Measurements from ENCODE around the gene AFF3.

DNA sequence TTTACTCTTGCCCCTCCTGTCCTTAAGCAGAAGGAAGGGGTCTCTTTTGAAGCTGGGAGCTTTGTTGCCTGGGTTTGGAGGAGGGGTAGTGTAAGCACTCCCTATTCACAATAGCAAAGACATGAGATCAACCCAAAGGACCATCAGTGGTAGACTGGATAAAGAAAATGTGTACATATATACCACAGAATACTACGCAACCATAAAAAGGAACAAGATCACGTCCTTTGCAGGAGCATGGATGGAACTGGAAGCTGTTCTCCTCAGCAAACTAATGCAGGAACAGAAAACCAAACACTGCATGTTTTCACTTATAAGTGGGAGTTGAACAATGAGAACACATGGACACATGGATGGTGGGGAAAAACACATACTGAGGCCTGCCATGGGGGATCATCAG lies 371.5 kb downstream of the AFF3 start:
- no peak for TF ChIP-seq SIN3A (IDR thresholded peaks at IDR 0.05; ENCODE audit: borderline replicate concordance, insufficient read depth, low read length)
- TF ChIP-seq, protein P1, sequence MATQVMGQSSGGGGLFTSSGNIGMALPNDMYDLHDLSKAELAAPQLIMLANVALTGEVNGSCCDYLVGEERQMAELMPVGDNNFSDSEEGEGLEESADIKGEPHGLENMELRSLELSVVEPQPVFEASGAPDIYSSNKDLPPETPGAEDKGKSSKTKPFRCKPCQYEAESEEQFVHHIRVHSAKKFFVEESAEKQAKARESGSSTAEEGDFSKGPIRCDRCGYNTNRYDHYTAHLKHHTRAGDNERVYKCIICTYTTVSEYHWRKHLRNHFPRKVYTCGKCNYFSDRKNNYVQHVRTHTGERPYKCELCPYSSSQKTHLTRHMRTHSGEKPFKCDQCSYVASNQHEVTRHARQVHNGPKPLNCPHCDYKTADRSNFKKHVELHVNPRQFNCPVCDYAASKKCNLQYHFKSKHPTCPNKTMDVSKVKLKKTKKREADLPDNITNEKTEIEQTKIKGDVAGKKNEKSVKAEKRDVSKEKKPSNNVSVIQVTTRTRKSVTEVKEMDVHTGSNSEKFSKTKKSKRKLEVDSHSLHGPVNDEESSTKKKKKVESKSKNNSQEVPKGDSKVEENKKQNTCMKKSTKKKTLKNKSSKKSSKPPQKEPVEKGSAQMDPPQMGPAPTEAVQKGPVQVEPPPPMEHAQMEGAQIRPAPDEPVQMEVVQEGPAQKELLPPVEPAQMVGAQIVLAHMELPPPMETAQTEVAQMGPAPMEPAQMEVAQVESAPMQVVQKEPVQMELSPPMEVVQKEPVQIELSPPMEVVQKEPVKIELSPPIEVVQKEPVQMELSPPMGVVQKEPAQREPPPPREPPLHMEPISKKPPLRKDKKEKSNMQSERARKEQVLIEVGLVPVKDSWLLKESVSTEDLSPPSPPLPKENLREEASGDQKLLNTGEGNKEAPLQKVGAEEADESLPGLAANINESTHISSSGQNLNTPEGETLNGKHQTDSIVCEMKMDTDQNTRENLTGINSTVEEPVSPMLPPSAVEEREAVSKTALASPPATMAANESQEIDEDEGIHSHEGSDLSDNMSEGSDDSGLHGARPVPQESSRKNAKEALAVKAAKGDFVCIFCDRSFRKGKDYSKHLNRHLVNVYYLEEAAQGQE (IDR thresholded peaks at IDR 0.05; ENCODE audit: insufficient read depth in 1 of 2, low read depth in 2 of 2, low read length in 2 of 2): no peak

Data from PFSK-1 (cell line).